Measurements from ENCODE around the gene ADAT2. TPM values are rescaled to one million over a fixed set of nuclear protein-coding genes. Genes with fewer than 3 reads are reported as not detected.

Gene ADAT2
- total and polyA plus RNA-seq, 2 of the 13 experiments (the other 11 are each of a cell fraction or from before 2014, with no cell fraction given) = 10.5 to 18.3 TPM

GRCh38 chr6:143450453-143451371 is at the start of gene ADAT2, which contains the start of gene PEX3 (continued):
- peak; percentile 32; the same call in 1 of the 2 replicates for TF ChIP-seq CEBPB (IDR thresholded peaks at IDR 0.05; ENCODE audit: borderline replicate concordance, low read depth, low read length)
- TF ChIP-seq CEBPG (CRISPR knock-in tag; IDR thresholded peaks at IDR 0.05) = peak; percentile 69
- peak; percentile 99; the same call in 1 of the 2 replicates for TF ChIP-seq ZSCAN5A (CRISPR knock-in tag; IDR thresholded peaks at IDR 0.05; ENCODE audit: borderline replicate concordance)
- TF ChIP-seq HNF1A (IDR thresholded peaks at IDR 0.05; ENCODE audit: low read depth) = peak; percentile 77
- peak; percentile 89; the same call in 1 of the 2 replicates for TF ChIP-seq HNF1A (CRISPR knock-in tag; IDR thresholded peaks at IDR 0.05; ENCODE audit: borderline replicate concordance)
- peak; percentile 95 for TF ChIP-seq HOMEZ (CRISPR knock-in tag; IDR thresholded peaks at IDR 0.05; ENCODE audit: low read depth)
- TF ChIP-seq MYNN (CRISPR knock-in tag; IDR thresholded peaks at IDR 0.05; ENCODE audit: low read depth) = peak; percentile 97
- peak; percentile 96 for TF ChIP-seq GMEB1 (CRISPR knock-in tag; IDR thresholded peaks at IDR 0.05; ENCODE audit: borderline replicate concordance)
- peak; percentile 99 for TF ChIP-seq ZNF589 (CRISPR knock-in tag; conservative IDR thresholded peaks at IDR 0.05)
- 0 out of 2 replicates have a peak, but pooled peaks have one; percentile 64 for TF ChIP-seq NFIC (IDR thresholded peaks at IDR 0.05; ENCODE audit: low read length)
- TF ChIP-seq SCMH1 (CRISPR knock-in tag; IDR thresholded peaks at IDR 0.05; ENCODE audit: borderline replicate concordance) = no peak
- no peak for TF ChIP-seq SMARCE1 (IDR thresholded peaks at IDR 0.05; ENCODE audit: borderline replicate concordance)
- peak; percentile 92; the same call in 1 of the 2 replicates for TF ChIP-seq KLF15 (CRISPR knock-in tag; IDR thresholded peaks at IDR 0.05; ENCODE audit: borderline replicate concordance)
- TF ChIP-seq TBL1XR1 (IDR thresholded peaks at IDR 0.05; ENCODE audit: borderline replicate concordance, low read length, partially characterized antibody) = peak; percentile 97
- TF ChIP-seq ATF7 (IDR thresholded peaks at IDR 0.05) = no peak
- TF ChIP-seq ATF7 (CRISPR knock-in tag; IDR thresholded peaks at IDR 0.05) = peak; percentile 86; the same call in 1 of the 2 replicates
- no peak for TF ChIP-seq ZNF496 (CRISPR knock-in tag; IDR thresholded peaks at IDR 0.05; ENCODE audit: insufficient replicate concordance)
- peak; percentile 100 for TF ChIP-seq TARDBP (CRISPR knock-in tag; IDR thresholded peaks at IDR 0.05)
